ENCODE measurements around the gene POFUT2. TPM values are rescaled to one million over a fixed set of nuclear protein-coding genes. Genes with fewer than 3 reads are reported as not detected.

Gene POFUT2
- total RNA-seq, 1 donor from 2014 or later, result 39.4 TPM

DNA sequence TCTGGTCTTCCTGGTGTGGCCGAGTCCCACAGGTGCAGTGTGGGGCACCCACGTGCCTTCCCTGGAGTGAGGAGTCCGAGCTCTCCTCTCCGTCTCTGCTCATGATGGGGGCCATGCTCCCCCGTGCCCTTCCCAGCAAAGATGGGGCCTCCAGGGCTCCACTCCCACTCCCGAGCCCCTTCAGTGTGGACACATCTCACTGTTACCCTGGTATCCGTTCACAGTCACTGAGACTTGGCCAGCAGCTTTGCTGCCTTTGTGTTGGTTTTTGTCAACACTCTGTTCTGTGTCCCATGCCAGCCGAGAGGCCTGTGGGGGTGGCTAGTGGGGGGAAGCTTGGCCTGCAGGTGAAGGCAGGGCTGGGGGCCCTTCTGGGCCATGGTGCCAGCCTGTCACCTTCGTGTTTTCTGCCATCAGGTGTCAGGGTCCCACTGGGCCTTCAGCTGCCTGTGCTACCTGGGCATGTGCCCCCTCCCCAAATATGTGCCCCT is 46.9 kb upstream of the POFUT2 start:
- Histone ChIP-seq H3K27ac (no peak overlapping the region), H3K4me1 (peaks cover 2 to 17% of the 10 kb centered on the region in 2 donors), H3K4me3 (no peak overlapping the region), H3K27me3 (no peaks in the 10 kb centered on the region), H3K36me3 (no peaks in the 10 kb centered on the region), H3K9me3 (no peaks in the 10 kb centered on the region)
- intact Hi-C loops (cut with DNase I), result no loop called here
- no peak for DNase-seq (ENCODE audit: low spot score in 2 of 2)
- TF ChIP-seq, protein P1, sequence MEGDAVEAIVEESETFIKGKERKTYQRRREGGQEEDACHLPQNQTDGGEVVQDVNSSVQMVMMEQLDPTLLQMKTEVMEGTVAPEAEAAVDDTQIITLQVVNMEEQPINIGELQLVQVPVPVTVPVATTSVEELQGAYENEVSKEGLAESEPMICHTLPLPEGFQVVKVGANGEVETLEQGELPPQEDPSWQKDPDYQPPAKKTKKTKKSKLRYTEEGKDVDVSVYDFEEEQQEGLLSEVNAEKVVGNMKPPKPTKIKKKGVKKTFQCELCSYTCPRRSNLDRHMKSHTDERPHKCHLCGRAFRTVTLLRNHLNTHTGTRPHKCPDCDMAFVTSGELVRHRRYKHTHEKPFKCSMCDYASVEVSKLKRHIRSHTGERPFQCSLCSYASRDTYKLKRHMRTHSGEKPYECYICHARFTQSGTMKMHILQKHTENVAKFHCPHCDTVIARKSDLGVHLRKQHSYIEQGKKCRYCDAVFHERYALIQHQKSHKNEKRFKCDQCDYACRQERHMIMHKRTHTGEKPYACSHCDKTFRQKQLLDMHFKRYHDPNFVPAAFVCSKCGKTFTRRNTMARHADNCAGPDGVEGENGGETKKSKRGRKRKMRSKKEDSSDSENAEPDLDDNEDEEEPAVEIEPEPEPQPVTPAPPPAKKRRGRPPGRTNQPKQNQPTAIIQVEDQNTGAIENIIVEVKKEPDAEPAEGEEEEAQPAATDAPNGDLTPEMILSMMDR (IDR thresholded peaks at IDR 0.05), result no peak

DNA sequence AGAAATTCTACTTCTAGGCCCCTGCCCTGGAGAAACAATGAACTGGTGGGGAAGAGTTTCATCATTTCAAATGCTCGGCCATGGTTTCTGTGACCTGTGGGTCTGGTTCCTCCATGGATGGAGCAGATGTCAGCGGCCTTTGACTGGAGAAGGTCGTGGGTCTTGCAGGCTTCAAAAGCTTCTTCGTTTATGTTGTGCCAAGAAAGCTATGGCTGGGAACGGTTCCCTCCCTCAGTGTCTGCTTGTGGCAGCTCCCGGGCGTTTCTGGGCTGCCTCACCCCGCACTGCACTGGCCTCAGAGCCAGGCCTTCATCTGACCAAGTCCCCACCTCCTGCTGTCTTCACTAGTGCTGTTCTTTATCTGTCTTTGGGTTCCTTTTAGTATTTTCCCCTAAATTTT is 46.4 kb upstream of the POFUT2 start:
- Histone ChIP-seq H3K4me1 (peaks cover 2 to 18% of the 10 kb centered on the region in 2 donors), H3K27ac (no peak overlapping the region)

DNA sequence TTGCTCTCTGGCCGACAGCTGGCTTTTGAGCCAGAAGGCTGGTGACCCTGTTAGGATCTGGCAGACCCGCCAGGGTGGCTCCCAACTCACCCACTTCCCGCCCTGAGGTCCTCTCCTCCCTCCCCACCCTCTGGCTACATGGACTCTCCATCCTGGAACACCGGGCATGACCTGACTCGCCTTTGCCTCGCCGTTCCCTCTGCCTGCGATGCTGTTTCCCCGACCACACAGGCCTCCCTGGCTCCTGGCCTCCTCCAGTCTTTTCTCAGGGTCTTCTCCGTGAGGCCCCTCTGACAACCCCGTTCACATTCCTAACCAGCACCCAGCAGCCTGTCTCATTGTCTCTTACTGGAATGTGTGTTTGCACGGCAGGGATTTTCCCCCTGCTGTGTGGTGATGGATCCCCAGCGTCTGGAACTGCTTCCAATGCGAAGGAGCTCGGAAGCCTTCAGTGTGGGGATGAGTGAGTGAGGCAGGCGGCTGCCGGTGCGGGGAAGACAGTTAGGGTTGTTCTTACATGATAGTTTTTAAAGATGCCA is 46.0 kb upstream of the POFUT2 start:
- Histone ChIP-seq H3K27me3 (no peaks in the 10 kb centered on the region), H3K4me3 (no peak overlapping the region), H3K4me1 (peaks cover 2 to 18% of the 10 kb centered on the region in 2 donors), H3K27ac (no peak overlapping the region), H3K9me3 (no peaks in the 10 kb centered on the region), H3K36me3 (no peaks in the 10 kb centered on the region)
- no peak for DNase-seq (ENCODE audit: low spot score in 2 of 2)
- TF ChIP-seq, protein P1 (IDR thresholded peaks at IDR 0.05), result no peak
- intact Hi-C loops (cut with DNase I), result no loop called here

More for the DNA sequence above, 46.4 kb upstream of the POFUT2 start:
- Histone ChIP-seq H3K36me3 (no peaks in the 10 kb centered on the region), H3K27me3 (no peaks in the 10 kb centered on the region), H3K9me3 (no peaks in the 10 kb centered on the region), H3K4me3 (no peak overlapping the region)
- intact Hi-C loops (cut with DNase I), result no loop called here
- TF ChIP-seq, protein P1 (IDR thresholded peaks at IDR 0.05), result no peak
- DNase-seq (ENCODE audit: low spot score in 2 of 2), result no peak

DNA sequence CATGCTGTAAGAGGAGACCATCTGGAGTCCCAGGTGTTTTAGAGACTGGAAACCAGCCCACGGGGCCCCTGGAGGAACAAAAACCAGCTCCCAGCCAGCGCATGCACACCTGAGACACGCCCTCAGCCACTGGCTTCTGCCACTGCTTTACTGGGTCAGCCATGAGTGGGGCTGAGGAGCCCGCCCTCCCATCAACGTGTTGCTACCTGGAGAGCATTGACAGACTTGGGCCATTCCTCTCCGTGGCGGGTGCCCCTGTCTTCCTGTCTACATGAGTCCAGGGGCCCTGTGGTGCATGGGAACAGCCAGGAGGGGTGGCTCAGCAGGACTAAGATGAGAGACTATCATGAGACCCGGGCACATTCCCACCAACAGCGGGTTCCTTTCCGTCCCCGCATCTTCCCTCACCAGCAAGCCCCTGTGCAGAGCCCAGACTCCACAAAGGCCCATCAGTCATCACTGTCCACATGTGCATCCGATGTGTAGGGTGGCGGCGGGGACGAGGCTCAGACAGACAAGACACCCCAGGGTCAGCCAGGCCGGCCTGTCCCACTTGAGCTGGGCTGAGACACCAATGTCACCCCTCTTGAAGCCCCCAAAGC is 45.4 kb upstream of the POFUT2 start:
- no peak overlapping the region for H3K27ac ChIP-seq
- intact Hi-C loops (cut with DNase I), result no loop called here
- peaks cover 2 to 18% of the 10 kb centered on the region in 2 donors for H3K4me1 ChIP-seq
- DNase-seq (ENCODE audit: low spot score in 2 of 2), result no peak
- no peak overlapping the region for H3K4me3 ChIP-seq
- H3K9me3 ChIP-seq, result no peaks in the 10 kb centered on the region
- no peaks in the 10 kb centered on the region for H3K36me3 ChIP-seq
- TF ChIP-seq, protein P1 (IDR thresholded peaks at IDR 0.05), result no peak
- no peaks in the 10 kb centered on the region for H3K27me3 ChIP-seq

DNA sequence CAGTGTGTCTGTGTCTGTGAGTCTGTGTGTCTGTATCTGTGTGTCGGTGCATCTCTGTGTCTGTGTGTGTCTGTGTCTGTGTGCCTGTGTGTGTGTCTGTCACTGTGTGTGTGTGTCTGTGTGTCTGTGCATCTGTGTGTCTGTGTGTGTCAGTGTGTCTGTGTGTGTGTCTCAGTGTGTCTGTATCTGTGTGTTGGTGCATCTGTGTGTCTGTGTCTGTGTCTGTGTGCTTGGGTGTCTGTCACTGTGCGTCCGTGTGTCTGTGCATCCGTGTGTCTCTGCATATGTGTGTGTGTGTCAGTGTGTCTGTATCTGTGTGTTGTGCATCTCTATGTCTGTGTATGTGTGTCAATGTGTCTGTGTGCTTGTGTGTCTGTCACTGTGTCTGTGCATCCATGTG is 44.7 kb upstream of the POFUT2 start:
- Histone ChIP-seq H3K9me3 (no peaks in the 10 kb centered on the region), H3K4me1 (peaks cover 2 to 18% of the 10 kb centered on the region in 2 donors), H3K27ac (no peak overlapping the region), H3K36me3 (no peaks in the 10 kb centered on the region), H3K4me3 (no peak overlapping the region), H3K27me3 (no peaks in the 10 kb centered on the region)
- TF ChIP-seq, protein P1 (IDR thresholded peaks at IDR 0.05), result no peak
- intact Hi-C loops (cut with DNase I), result no loop called here
- DNase-seq (ENCODE audit: low spot score in 2 of 2), result no peak

All from ascending aorta (tissue), 2 donors.